Smooth muscle cell (in vitro differentiated cells): ENCODE measurements around the gene EIF1B. TPM values are rescaled to one million over a fixed set of nuclear protein-coding genes. Genes with fewer than 3 reads are reported as not detected.

Experiments used
- DNase-seq: peaks from one replicate; lab custom pipeline; 2025; ENCODE audit not compliant: unreplicated experiment; lab: John Stamatoyannopoulos, UW
- H2AFZ ChIP-seq: fragments of 200-600 bp; sonication (generic); 2 replicates; pipeline ENCODE4 v1.6.0; 2016; ENCODE audit warnings: antibody characterized with exemption, low read depth, mild to moderate bottlenecking
- H3F3A ChIP-seq: fragments of 200-600 bp; sonication (generic); 2 replicates; pipeline ENCODE4 v1.6.0; 2017; ENCODE audit warnings: antibody characterized with exemption, low read depth
- H3K27ac ChIP-seq: fragments of 200-600 bp; sonication (generic); 2 replicates; pipeline ENCODE4 v1.5.1; 2016; ENCODE audit warnings: low read depth, mild to moderate bottlenecking
- H3K27me3 ChIP-seq: fragments of 200-600 bp; sonication (generic); 2 replicates; pipeline ENCODE4 v1.6.1; 2016; ENCODE audit warnings: low read depth, mild to moderate bottlenecking
- H3K36me3 ChIP-seq: fragments of 200-600 bp; sonication (generic); 2 replicates; pipeline ENCODE4 v1.5.1; 2016; ENCODE audit warnings: low read depth
- H3K4me1 ChIP-seq: fragments of 200-600 bp; sonication (generic); 2 replicates; pipeline ENCODE4 v1.5.1; 2016; ENCODE audit warnings: low read depth
- H3K4me2 ChIP-seq: fragments of 200-600 bp; sonication (generic); 2 replicates; pipeline ENCODE4 v1.6.0; 2016; ENCODE audit warnings: mild to moderate bottlenecking
- H3K4me3 ChIP-seq: fragments of 200-600 bp; sonication (generic); 2 replicates; pipeline ENCODE4 v1.5.1; 2016; ENCODE audit warnings: mild to moderate bottlenecking
- H3K79me2 ChIP-seq: fragments of 200-600 bp; sonication (generic); 2 replicates; pipeline ENCODE4 v1.6.0; 2016; ENCODE audit warnings: low read depth, mild to moderate bottlenecking
- H3K9ac ChIP-seq: fragments of 200-600 bp; sonication (generic); 2 replicates; pipeline ENCODE4 v1.6.0; 2016; ENCODE audit warnings: low read depth
- H3K9me3 ChIP-seq: fragments of 200-600 bp; sonication (generic); replicated peaks from 2 replicates; pipeline ENCODE4 v1.5.1; 2016; ENCODE audit warnings: low read depth
- H4K20me1 ChIP-seq: fragments of 200-600 bp; sonication (generic); 2 replicates; pipeline ENCODE4 v1.6.0; 2016; ENCODE audit warnings: low read depth
- WGBS: methylation state at CpG from one replicate; pipeline ENCODE4 v1.1.7; 2016; ENCODE audit warnings: low lambda C conversion rate; 5-methylcytosine and 5-hydroxymethylcytosine counted together
- polyA plus RNA-seq: library from polyadenylated mRNA; unstranded; fragments of >200 nt; fragmentation: Nextera tagmentation; extraction: Ambion mirVana; gene quantifications from 2 replicates; pipeline ENCODE4 v1.2.1, GENCODE V29; 2016
- total RNA-seq: library from RNA; depleted of rRNA; stranded (reverse); fragments of >200 nt; gene quantifications from 2 replicates; pipeline ENCODE4 v1.2.3, GENCODE V29; 2014
- TF ChIP-seq, protein P1 (sequence below): fragments of 200-600 bp; sonication (generic); IDR thresholded peaks from 2 replicates; pipeline ENCODE4 v1.5.1; 2017; ENCODE audit warnings: borderline replicate concordance, mild to moderate bottlenecking, antibody characterized with exemption; ENCODE audit not compliant: insufficient read depth, poor library complexity, severe bottlenecking

Gene EIF1B
- total and polyA plus RNA-seq, 2 experiments from 2014 or later = 46.8 to 87.7 TPM

- TF ChIP-seq, protein P1, sequence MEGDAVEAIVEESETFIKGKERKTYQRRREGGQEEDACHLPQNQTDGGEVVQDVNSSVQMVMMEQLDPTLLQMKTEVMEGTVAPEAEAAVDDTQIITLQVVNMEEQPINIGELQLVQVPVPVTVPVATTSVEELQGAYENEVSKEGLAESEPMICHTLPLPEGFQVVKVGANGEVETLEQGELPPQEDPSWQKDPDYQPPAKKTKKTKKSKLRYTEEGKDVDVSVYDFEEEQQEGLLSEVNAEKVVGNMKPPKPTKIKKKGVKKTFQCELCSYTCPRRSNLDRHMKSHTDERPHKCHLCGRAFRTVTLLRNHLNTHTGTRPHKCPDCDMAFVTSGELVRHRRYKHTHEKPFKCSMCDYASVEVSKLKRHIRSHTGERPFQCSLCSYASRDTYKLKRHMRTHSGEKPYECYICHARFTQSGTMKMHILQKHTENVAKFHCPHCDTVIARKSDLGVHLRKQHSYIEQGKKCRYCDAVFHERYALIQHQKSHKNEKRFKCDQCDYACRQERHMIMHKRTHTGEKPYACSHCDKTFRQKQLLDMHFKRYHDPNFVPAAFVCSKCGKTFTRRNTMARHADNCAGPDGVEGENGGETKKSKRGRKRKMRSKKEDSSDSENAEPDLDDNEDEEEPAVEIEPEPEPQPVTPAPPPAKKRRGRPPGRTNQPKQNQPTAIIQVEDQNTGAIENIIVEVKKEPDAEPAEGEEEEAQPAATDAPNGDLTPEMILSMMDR = no peak
- Histone ChIP-seq H4K20me1 (no peaks in the 10 kb centered on the region), H3K4me3 (no peak overlapping the region), H3K4me1 (no peaks in the 10 kb centered on the region), H3K9me3 (no peaks in the 10 kb centered on the region), H3K79me2 (no peaks in the 10 kb centered on the region), H2AFZ (no peak overlapping the region), H3F3A (no peaks in the 10 kb centered on the region), H3K4me2 (no peak overlapping the region), H3K27me3 (no peaks in the 10 kb centered on the region), H3K27ac (no peak overlapping the region), H3K9ac (no peak overlapping the region), H3K36me3 (no peaks in the 10 kb centered on the region)
- DNase-seq = no peak
- WGBS = 81% methylated on average over 1 of the region's 1 CpG
Observed at GRCh38 chr3:40336101-40336500, 26.6 kb downstream of the EIF1B start.

GRCh38 chr3:40336511-40337135 is 27.1 kb downstream of the EIF1B start:
- DNase-seq = no peak

GRCh38 chr3:40337136-40338108 is 27.9 kb downstream of the EIF1B start:
- H3K36me3 ChIP-seq = no peaks in the 10 kb centered on the region
- H3K4me2 ChIP-seq = no peak overlapping the region
- H3K79me2 ChIP-seq = no peaks in the 10 kb centered on the region
- H3K4me3 ChIP-seq = no peak overlapping the region
- TF ChIP-seq, protein P1 = no peak
- no peaks in the 10 kb centered on the region for H3K9me3 ChIP-seq
- no peak overlapping the region for H3K27ac ChIP-seq
- no peaks in the 10 kb centered on the region for H4K20me1 ChIP-seq
- H2AFZ ChIP-seq = no peak overlapping the region
- no peaks in the 10 kb centered on the region for H3K4me1 ChIP-seq
- no peak for DNase-seq
- 84% methylated on average over 9 of the region's 9 CpGs for whole genome bisulfite sequencing
- no peaks in the 10 kb centered on the region for H3F3A ChIP-seq
- H3K9ac ChIP-seq = no peak overlapping the region
- no peaks in the 10 kb centered on the region for H3K27me3 ChIP-seq

More at GRCh38 chr3:40336511-40337135, 27.1 kb downstream of the EIF1B start:
- Histone ChIP-seq H3K27ac (no peak overlapping the region), H3K9me3 (no peaks in the 10 kb centered on the region), H4K20me1 (no peaks in the 10 kb centered on the region), H3K9ac (no peak overlapping the region), H3F3A (no peaks in the 10 kb centered on the region), H3K4me2 (no peak overlapping the region), H3K36me3 (no peaks in the 10 kb centered on the region), H3K4me1 (no peaks in the 10 kb centered on the region), H3K79me2 (no peaks in the 10 kb centered on the region), H3K4me3 (no peak overlapping the region), H2AFZ (no peak overlapping the region), H3K27me3 (no peaks in the 10 kb centered on the region)
- TF ChIP-seq, protein P1 = no peak
- WGBS = 62% methylated on average over 4 of the region's 4 CpGs
